Skeletal muscle tissue (tissue), 4 donors: ENCODE data around the gene RFT1. TPM values are rescaled to one million over a fixed set of nuclear protein-coding genes. Genes with fewer than 3 reads are reported as not detected.

Source experiments
- H3K27ac ChIP-seq: one replicate; pipeline ENCODE4 v1.7.0; 2013; ENCODE audit warnings: mild to moderate bottlenecking, low read depth, low read length, inconsistent platforms
- H3K27me3 ChIP-seq, 3 donors: one replicate each; pipeline ENCODE4 v1.7.0; 2013; ENCODE audit warnings: low read length in 3 of 3; ENCODE audit not compliant: control insufficient read depth in 3 of 3, insufficient read depth in 3 of 3
- H3K36me3 ChIP-seq, 3 donors: one replicate each; pipeline ENCODE4 v1.7.0; 2013; ENCODE audit warnings: low read length in 3 of 3; ENCODE audit not compliant: control insufficient read depth in 3 of 3, insufficient read depth in 3 of 3
- H3K4me1 ChIP-seq, 3 donors: one replicate each; pipeline ENCODE4 v1.7.0; 2013; ENCODE audit warnings: low read length in 3 of 3, mild to moderate bottlenecking in 3 of 3; ENCODE audit not compliant: control insufficient read depth in 3 of 3, insufficient read depth in 3 of 3
- H3K4me3 ChIP-seq, 3 donors: one replicate each; pipeline ENCODE4 v1.7.0; 2013; ENCODE audit warnings: low read length in 3 of 3
- H3K9ac ChIP-seq, 3 donors: one replicate each; pipeline ENCODE4 v1.7.0; 2013; ENCODE audit warnings: low read length in 3 of 3, mild to moderate bottlenecking in 3 of 3, moderate library complexity in 2 of 3, low read depth in 1 of 3
- H3K9me3 ChIP-seq, 3 donors: one replicate each; pipeline ENCODE4 v1.7.0; 2013; ENCODE audit warnings: low read length in 3 of 3; ENCODE audit not compliant: control insufficient read depth in 3 of 3
- total RNA-seq: library from RNA; depleted of rRNA; stranded (reverse); fragments of >200 nt; gene quantifications from one replicate; pipeline ENCODE4 v1.2.3, GENCODE V29; 2014
- donor health status: Osteomylitis.

Gene RFT1
- total RNA-seq, 1 donor from 2014 or later: 8.4 TPM

DNA sequence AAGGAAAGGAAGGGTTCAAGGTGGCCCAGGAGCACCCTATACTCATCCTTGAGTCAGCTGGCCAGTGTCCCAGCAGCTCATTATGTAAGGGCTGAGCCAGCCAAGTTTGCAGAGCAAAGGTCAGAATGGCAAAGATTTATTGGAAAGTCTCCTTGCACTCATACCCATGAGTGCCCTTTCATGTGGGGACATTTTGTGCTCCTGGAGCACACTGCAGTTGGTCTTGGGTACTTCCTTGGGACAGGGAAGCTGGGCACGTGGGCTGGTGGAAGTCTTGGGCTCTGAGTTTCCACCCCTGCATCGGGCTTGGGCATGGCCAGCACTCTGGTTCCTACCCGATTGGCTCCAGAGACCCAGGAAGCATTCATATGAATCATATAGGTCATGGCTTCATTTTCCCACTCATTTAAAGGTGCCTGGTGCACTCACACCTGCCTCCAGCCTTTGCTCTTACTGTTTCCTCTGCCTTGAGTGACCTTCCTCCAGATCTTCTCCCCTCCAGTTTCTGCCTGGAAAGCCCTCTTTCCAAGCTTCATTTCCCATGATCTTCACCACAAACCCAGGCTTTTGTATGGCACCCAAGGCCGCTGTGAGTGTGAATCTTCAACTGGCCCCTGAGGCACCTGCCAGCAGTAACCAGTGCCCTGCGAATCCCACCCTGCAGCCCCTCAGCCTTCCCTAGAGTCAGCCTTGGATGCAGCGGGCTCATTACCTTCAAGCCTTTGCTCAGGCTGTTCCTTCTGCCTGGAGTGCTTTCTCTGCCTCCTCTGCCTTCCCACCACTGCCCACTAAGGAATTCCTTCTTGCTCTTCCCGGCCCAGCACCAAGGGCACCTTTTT lies 20.2 kb upstream of the RFT1 start:
- Histone ChIP-seq H3K27ac (no peak overlapping the region), H3K9ac (no peak overlapping the region), H3K4me3 (no peak overlapping the region), H3K4me1 (peaks cover 37 to 62% (median 57%) of the 10 kb centered on the region in 3 donors), H3K27me3 (peaks cover 0 to 2% (median under 1%) of the 10 kb centered on the region in 3 donors), H3K36me3 (no peaks in the 10 kb centered on the region), H3K9me3 (no peaks in the 10 kb centered on the region)

GRCh38 chr3:53149699-53150098 lies 19.5 kb upstream of the RFT1 start:
- H3K36me3 ChIP-seq: no peaks in the 10 kb centered on the region
- peak overlapping the region in 1 of 3 donors; percentile 6 for H3K4me3 ChIP-seq
- no peaks in the 10 kb centered on the region for H3K9me3 ChIP-seq
- H3K4me1 ChIP-seq: peaks cover 34 to 59% (median 49%) of the 10 kb centered on the region in 3 donors
- H3K9ac ChIP-seq: no peak overlapping the region
- H3K27ac ChIP-seq: no peak overlapping the region
- no peaks in the 10 kb centered on the region for H3K27me3 ChIP-seq

- Histone ChIP-seq H3K4me1 (peaks cover 33 to 55% (median 44%) of the 10 kb centered on the region in 3 donors), H3K36me3 (no peaks in the 10 kb centered on the region), H3K9me3 (no peaks in the 10 kb centered on the region), H3K4me3 (no peak overlapping the region), H3K9ac (no peak overlapping the region), H3K27ac (no peak overlapping the region), H3K27me3 (no peaks in the 10 kb centered on the region)
Measured at GRCh38 chr3:53149006-53149690, 18.9 kb upstream of the RFT1 start.

- no peaks in the 10 kb centered on the region for H3K36me3 ChIP-seq
- no peak overlapping the region for H3K27ac ChIP-seq
- no peak overlapping the region for H3K4me3 ChIP-seq
- peak overlapping the region in 1 of 3 donors; percentile 54 for H3K9ac ChIP-seq
- H3K27me3 ChIP-seq: no peaks in the 10 kb centered on the region
- no peaks in the 10 kb centered on the region for H3K9me3 ChIP-seq
- peaks cover 26 to 43% (median 36%) of the 10 kb centered on the region in 3 donors for H3K4me1 ChIP-seq
Measured at GRCh38 chr3:53147903-53148400, 17.7 kb upstream of the RFT1 start.

DNA sequence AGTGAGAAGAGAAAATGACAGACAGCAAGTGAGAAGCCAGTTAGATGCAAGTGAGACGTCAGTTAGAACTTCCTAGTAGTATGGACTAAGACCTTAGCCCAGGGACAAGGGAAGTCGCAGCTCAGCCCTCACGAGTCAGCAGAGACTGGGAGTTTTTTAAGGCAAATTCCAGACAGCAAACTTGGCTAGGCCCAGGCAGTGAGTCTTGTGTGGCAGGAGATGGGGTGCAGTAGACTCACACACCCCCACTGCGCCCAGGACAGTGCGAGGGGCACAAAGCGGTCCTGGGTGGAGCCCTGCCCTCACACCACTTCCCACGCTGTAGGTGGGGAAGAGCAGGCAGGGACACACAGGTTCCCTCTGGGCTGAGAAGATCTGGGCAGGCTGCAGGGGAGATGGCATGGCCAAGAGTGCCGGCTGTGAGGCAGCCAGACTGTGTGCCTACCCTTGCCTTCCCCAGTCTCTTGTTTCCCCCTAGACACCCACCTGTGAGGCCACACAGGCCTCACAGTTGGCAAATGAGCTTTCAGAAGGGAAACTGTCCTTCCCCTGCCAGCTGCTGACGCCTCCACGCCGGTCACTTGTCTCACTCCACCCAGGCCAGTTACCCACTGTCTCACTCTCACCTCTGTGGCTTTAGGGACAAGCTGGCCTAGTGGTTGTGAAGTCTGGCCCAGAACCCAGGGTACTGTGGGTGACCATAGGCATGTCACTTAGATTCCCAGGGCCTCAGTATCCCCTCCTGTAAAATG lies 17.1 kb upstream of the RFT1 start:
- peaks cover 26 to 42% (median 32%) of the 10 kb centered on the region in 3 donors for H3K4me1 ChIP-seq
- no peaks in the 10 kb centered on the region for H3K9me3 ChIP-seq
- H3K36me3 ChIP-seq: no peaks in the 10 kb centered on the region
- no peaks in the 10 kb centered on the region for H3K27me3 ChIP-seq
- H3K27ac ChIP-seq: no peak overlapping the region
- peak overlapping the region in 1 of 3 donors; percentile 54 for H3K9ac ChIP-seq
- no peak overlapping the region for H3K4me3 ChIP-seq

- Histone ChIP-seq H3K36me3 (no peaks in the 10 kb centered on the region), H3K27ac (no peak overlapping the region), H3K9ac (no peak overlapping the region), H3K9me3 (no peaks in the 10 kb centered on the region), H3K4me3 (no peak overlapping the region), H3K27me3 (no peaks in the 10 kb centered on the region), H3K4me1 (peaks cover 26 to 40% (median 34%) of the 10 kb centered on the region in 3 donors)
Measured at GRCh38 chr3:53146319-53146891, 16.2 kb upstream of the RFT1 start.

DNA sequence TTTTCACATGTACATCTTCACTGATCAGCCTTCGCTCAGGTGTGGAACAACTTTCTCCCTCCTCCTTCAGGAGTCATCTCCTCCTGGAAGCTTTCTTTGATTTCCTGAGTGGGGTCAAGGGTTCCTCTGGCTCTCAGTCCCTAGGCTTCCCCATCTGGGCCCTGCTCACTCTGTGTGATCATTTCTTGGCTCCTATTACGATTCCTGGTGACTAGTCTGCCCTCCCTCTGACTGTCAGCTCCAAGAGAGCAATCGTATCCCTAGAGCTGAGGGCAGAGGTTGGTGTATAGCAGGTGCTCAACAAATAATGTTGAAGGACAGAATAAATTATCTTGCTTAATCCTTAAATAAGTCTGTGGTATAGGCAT lies 15.5 kb upstream of the RFT1 start:
- peaks cover 26 to 40% (median 38%) of the 10 kb centered on the region in 3 donors for H3K4me1 ChIP-seq
- no peak overlapping the region for H3K4me3 ChIP-seq
- H3K36me3 ChIP-seq: no peaks in the 10 kb centered on the region
- no peaks in the 10 kb centered on the region for H3K9me3 ChIP-seq
- H3K27me3 ChIP-seq: no peaks in the 10 kb centered on the region
- no peak overlapping the region for H3K9ac ChIP-seq
- no peak overlapping the region for H3K27ac ChIP-seq

DNA sequence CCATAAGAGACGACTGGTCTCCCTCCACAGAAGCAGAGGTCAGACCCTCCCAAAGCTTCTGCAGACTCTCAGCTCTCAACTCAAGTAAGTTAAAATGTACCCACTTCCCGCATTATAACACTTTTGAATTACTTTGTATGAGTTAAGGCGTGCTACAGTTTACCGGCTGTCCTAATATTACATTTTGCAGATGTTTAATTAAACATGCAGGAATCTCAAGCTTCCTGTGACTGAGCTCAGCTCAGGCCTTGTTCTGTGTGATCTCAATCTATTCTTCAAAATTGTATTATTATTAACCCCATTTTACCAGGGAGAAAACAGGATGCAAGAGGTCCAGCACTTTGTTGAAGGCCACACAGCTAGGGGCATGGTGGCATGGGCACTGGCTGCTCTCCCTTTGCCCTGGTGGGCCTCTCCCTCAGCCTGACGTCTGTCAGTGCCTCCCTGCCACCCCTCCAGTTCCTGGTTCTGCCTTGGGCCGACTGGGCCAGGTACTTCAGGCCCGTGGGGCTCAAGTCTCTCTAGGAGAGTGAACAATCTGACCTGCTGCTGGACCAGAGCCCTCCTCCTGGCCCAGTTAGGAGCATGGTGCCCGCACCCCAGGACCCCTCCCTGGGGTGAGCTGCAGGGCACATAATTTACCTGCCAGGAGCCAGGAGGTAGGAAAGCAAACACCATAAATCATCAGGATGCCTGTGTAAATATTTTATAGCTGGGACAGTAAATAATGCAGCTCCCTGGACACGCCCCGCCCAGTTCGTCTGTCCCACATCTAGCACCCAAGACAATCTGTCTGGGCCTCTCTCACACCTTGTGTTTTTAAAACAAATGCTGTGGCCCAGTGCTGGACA lies 14.9 kb upstream of the RFT1 start:
- Histone ChIP-seq H3K27ac (no peak overlapping the region), H3K36me3 (no peaks in the 10 kb centered on the region), H3K4me1 (peaks cover 21 to 40% (median 35%) of the 10 kb centered on the region in 3 donors), H3K27me3 (no peaks in the 10 kb centered on the region), H3K9me3 (no peaks in the 10 kb centered on the region), H3K4me3 (no peak overlapping the region), H3K9ac (no peak overlapping the region)

GRCh38 chr3:53144446-53144845 lies 14.2 kb upstream of the RFT1 start:
- peaks cover 16 to 35% (median 28%) of the 10 kb centered on the region in 3 donors for H3K4me1 ChIP-seq
- no peaks in the 10 kb centered on the region for H3K27me3 ChIP-seq
- H3K27ac ChIP-seq: no peak overlapping the region
- H3K36me3 ChIP-seq: no peaks in the 10 kb centered on the region
- no peak overlapping the region for H3K4me3 ChIP-seq
- H3K9ac ChIP-seq: no peak overlapping the region
- H3K9me3 ChIP-seq: no peaks in the 10 kb centered on the region
